ENCODE measurements around the gene SOS2.
"Not testable (repeated sequence)": the region's sequence is repeated elsewhere in the genome, so short reads cannot be mapped to it uniquely, and the experiment has no call there.

SOS2 gene

DNA sequence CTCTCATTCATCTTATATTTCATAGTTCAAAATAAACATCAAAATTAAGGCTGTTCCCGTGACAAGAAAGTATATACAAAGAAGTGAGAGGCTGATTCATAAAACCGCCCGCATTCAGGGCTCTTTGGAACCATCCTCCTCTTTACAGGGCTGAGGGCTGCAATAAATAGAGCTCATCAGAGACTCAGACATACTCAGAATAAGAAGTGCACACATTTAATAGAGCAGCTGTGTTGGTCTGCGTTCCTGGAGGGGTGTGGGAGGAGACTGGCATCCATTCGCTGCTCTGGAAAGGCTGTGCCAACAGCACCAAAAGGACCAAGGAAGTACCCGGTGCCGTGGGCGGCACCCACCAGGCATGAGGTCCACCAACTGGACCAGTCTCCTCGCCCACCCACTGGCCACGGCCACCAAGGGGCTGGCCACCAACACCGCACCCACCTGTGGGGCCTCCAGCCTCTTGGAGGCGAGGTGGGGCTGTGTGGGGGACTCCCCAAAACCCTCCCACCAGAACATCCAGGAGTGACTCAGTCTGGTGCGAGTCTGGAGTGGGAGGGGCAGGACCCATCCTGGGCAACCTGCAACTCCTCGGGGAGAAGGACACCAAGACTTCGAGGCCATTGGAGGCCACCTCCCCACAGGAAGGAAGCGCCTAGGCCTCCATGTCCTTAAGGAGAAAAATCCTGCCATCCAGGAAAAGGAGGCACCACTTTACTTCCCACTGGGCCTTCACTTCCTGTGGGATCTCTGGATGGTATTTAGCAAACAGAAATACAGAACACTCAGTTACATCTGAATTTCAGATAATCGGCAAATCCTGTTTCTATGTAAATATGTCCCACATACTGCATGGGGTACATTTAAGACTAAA is 147.7 kb downstream of the SOS2 start:
- DNase-seq, result peak; percentile 76

DNA sequence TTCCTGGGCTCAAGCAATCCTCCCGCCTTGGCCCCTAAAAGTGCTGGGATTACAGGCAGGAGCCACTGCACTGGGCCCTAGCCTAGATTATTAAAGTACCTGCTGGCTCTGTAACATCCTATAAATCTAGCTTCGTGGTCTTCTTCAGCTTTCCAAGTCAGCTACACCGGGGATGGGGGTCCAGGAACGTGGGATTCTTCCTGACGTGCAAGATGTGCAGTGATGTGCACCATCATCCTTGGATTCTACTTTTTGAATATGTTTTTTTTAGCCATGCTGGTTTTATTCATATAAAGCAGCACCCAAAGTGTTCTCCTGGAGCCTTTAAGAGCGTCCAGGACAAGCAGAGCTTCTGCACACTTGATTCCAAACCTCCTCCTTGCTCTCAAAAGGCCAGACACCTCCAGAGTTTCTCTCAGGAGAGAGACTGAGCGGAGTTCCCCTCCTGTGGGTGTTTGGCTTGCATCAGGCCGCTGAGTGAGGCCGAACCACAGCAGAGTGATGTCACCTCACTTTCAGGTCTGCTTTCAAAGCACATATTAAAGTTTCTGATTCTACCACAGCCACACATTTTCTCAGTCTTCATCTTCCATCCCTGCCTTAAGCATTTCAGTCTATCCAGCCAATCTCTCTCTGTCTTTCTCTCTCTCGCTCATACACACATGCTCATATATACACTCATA is 148.5 kb downstream of the SOS2 start:
- DNase-seq, result peak; percentile 92

DNA sequence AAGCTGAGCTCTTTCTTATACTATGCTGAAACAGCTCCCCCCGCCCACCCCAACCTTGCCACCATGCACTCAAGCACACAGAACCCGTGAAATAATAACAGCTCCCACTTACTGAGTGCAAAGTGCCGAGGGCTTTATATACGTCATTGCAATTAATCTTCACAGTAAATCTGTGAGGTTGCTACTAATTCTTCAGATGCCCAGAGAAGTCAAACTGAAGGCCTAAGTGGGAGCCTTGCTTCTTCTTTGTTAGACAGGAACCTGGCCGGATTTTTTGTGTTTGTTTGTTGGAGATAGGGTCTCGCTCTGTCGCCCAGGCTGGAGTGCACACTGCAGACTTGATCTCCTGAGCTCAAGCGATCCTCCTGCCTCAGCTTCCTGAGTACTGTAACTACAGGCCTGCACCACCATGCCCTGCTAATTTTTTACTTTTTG is 149.1 kb downstream of the SOS2 start:
- DNase-seq, result peak; percentile 70

DNA sequence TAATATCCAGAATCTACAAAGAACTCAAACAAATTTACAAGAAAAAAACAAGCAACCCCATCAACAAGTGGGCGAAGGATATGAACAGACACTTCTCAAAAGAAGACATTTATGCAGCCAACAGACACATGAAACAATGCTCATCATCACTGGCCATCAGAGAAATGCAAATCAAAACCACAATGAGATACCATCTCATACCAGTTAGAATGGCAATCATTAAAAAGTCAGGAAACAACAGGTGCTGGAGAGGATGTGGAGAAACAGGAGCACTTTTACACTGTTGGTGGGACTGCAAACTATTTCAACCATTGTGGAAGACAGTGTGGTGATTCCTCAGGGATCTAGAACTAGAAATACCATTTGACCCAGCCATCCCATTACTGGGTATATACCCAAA is 152.3 kb downstream of the SOS2 start:
- DNase-seq, result not testable (repeated sequence)

DNA sequence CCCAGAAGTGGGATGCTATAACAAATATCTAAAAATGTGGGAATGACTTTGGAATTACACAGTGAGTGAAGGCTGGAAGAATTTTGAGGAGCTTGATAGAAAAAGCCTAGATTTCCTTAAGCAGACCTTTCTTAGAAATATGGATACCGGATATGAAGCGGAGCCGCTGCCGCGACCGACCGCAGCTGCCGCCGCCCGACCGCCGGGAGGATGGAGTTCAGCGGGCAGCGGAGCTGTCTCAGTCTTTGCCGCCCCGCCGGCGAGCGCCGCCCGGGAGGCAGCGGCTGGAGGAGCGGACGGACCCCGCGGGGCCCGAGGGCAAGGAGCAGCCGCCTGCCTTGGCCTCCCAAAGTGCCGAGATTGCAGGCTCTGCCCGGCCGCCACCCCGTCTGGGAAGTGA is 157.7 kb downstream of the SOS2 start:
- not testable (repeated sequence) for DNase-seq

DNA sequence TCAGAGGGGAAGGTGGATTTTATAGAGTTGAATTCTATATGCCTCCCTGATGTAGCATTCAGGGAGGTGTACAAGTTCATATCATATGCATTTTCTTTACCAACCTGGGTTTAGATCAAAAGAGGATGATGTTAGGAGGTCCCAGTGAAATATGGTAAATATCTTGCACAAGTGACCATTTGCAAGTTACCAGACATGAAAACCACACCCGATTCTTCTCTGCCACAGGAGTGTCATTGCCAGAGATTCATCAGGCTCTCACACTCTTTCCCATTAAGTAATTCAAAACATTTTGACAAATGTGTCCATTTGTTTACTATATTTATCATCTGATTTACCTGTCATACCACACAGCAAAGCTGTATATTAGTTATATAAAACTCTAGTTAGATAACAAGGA is 159.0 kb downstream of the SOS2 start:
- DNase-seq, result no peak

DNA sequence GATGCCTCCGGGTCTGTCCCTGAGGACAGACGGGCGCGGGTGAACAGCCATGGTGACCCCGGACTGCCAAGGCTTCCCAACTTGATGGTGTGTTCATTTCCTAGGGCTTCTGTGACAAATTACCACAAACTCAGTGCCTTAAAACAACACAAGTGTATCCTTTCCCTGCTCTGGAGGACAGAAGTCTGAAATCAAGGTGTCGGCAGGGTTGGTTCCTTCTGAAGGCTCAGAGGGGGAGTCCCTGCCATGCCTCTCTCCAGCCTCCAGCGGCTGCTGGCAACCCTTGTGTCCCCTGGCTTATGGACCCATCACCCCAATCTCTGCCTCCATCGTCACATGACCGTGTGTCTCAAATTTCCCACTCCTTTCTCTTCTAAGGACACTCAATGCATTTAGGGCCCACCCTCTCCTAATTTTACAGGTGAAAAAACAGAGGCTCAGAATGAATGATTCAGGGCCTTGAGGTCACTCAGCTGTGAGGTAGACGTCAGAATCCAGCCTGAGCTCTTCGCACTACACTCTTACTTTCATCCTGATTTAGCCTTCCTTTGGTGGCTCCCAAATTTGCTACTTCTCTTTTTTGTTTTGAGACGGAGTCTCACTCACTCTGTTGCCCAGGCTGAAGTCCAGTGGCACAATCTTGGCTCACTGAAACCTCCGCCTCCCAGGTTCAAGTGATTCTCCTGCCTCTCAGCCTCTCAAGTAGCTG is 160.4 kb downstream of the SOS2 start:
- no peak for DNase-seq

DNA sequence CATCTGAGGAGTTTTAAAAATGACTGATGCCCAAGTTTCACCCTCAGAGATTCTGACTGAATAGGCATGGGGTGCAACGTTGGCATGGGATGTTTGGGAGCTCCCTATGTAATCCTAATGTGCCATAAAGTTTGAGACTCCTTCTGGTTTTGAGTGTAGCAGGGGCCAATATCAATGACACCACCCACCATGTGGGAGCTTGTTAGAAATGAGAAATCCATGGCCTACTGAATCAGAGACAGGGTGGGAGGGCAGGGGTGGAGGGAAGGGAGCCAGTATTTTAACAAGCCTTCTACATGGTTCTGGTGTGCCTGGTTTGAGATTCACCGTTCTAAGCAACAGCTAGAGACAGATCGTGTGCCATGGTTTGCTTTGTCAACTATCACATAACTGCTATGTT is 161.1 kb downstream of the SOS2 start:
- DNase-seq, result no peak

DNA sequence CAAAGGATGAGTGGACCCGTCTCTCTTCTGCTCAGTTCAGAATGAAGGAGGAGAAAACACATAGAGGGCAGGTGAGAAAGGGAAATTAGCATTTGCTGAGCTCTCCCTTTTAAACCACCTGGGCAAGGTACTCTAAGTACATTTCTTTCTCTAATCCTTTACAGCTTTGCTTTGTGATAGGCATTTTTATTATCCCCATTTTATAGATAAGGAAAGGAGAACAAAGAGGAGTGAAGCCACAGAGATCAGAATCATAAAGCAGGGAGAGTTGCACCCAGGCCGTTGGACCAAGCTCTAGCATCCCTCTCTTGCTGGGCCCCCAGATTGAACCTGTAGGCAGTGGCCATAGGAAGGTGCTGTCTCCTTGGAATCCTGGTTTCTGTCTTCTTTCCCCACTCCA is 162.1 kb downstream of the SOS2 start:
- DNase-seq, result no peak

DNA sequence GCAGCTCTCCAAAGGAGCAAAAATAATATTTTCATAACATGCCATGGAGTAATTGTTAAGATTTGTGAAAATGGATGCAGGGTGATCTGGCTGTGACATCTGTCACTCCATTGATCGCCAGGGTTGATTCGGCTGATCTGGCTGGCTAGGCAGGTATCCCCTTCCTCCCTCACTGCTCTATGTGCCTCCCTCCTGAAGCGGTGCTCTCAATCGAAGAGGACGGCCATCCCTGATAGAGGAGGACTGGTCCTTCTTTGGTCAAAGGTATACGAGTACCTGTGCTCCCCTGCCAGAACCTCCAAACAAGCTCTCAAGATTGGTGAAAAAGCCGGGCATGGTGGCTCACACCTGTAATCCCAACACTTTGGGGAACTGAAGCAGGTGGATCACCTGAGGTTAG is 162.9 kb downstream of the SOS2 start:
- no peak for DNase-seq

DNA sequence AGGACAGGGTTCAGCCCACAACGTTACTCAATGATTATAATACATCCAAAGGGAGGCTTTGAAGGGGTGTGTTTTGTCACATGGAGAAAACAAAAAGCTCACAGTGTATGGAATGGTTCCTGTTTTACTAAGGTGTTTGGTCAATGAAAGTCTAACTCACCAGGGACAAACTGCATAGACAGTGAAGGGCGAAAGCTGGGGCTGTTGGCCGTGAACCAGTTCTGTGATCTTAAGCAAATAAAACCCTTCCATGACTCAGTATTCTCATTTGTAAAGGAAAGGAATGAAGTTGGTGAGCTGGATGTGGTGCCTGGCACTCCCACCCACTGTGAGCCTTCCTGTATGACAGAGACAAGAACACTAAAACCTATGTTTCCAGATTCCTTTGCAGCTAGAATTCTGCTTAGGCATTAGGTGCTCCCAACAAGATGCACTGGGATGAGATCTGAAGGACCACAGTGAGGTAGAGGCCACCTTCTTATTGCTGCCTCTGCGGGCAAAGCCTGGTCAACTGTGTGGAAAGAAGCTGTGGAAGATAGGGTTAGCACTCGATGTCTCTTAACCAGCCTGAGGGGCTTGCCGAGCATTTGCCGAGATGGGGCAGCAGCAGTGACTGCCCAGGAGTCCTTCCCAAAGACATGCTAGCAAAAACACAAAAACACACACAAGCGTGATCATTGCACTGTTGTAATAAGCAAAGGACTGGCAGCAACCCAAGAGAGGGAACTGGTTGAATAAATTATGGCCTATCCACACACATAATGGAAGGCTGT is 163.5 kb downstream of the SOS2 start:
- DNase-seq, result no peak

Data from stimulated activated CD4-positive, alpha-beta T cell treated with anti-CD3 and anti-CD28 coated beads, Interleukin-4, amount 100 ng/mL, for 24 hours (primary cell).